ENCODE measurements around the gene CD7. TPM values are rescaled to one million over a fixed set of nuclear protein-coding genes. Genes with fewer than 3 reads are reported as not detected.

CD7 gene
- polyA plus RNA-seq, 1 donor from 2014 or later = not detected

GRCh38 chr17:82270651-82271050 is 46.8 kb downstream of the CD7 start:
- Histone ChIP-seq H3K4me3 (ENCODE audit: low read length) (no peak overlapping the region), H3K79me2 (replicated peaks; ENCODE audit: insufficient read depth, low read length) (peaks cover 68% of the 10 kb centered on the region), H3K27ac (ENCODE audit: low read length) (no peak overlapping the region), H3K27me3 (ENCODE audit: insufficient read depth, low read depth, low read length) (no peaks in the 10 kb centered on the region), H3K36me3 (ENCODE audit: insufficient read depth, low read length) (no peaks in the 10 kb centered on the region), H3K9me3 (ENCODE audit: low read length) (no peaks in the 10 kb centered on the region), H4K20me1 (ENCODE audit: insufficient read depth) (peaks cover 47% of the 10 kb centered on the region), H3K9ac (ENCODE audit: low read length) (no peak overlapping the region), H2AFZ (ENCODE audit: low read depth, low read length) (no peak overlapping the region), H3K9me2 (ENCODE audit: insufficient read depth, low read length) (no peaks in the 10 kb centered on the region), H3K4me2 (ENCODE audit: low read length) (no peak overlapping the region), H3F3A (ENCODE audit: insufficient read depth, low read length, poor library complexity, severe bottlenecking) (no peaks in the 10 kb centered on the region)
- TF ChIP-seq EZH2 (IDR thresholded peaks at IDR 0.05; ENCODE audit: borderline replicate concordance, insufficient read depth, low read length, poor library complexity, severe bottlenecking) (no peak), RAD21 (conservative IDR thresholded peaks at IDR 0.05) (no peak), MXI1 (conservative IDR thresholded peaks at IDR 0.05; ENCODE audit: poor library complexity, severe bottlenecking) (no peak), EP300 (conservative IDR thresholded peaks at IDR 0.05; ENCODE audit: poor library complexity, severe bottlenecking) (no peak), TAF1 (IDR thresholded peaks at IDR 0.05; ENCODE audit: low read depth) (no peak), CTCF (IDR thresholded peaks at IDR 0.05; ENCODE audit: poor library complexity, severe bottlenecking) (no peak), POLR2AphosphoS5 (IDR thresholded peaks at IDR 0.05) (no peak), SMC3 (conservative IDR thresholded peaks at IDR 0.05; ENCODE audit: poor library complexity) (no peak)

DNA sequence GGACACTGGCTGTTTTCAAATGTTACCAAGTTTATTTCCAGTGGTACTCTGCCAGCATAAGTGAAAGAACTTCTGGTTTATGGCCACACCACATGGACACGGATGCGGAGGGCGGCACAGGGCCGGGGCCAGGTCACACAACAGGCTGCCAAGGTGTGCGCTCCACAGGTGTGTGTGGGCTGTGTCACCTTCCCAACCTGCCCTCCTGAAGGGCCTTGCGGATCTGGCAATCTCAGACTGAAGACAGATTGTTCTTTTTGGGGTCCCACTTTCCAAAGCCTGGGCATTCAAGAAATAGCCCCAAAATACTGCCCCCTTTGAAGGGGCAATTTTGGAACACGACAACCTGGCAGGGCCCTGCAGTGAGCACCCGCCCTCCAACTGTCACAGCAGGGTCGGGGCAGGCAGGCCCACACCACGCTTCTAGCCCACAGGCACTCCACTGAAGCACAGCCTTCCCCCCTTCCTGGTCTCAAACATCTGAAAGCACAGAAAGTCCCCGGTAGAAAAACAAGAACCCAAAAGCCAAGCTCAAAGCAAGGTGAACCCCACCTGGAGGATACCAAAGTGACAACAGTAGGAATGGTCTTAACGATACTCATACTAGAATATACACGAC is 47.4 kb downstream of the CD7 start:
- Histone ChIP-seq H3K4me2 (ENCODE audit: low read length) (no peak overlapping the region), H3K9me2 (ENCODE audit: insufficient read depth, low read length) (no peaks in the 10 kb centered on the region), H3K36me3 (ENCODE audit: insufficient read depth, low read length) (no peaks in the 10 kb centered on the region), H3K79me2 (replicated peaks; ENCODE audit: insufficient read depth, low read length) (peaks cover 70% of the 10 kb centered on the region), H3F3A (ENCODE audit: insufficient read depth, low read length, poor library complexity, severe bottlenecking) (no peaks in the 10 kb centered on the region), H3K9me3 (ENCODE audit: low read length) (no peaks in the 10 kb centered on the region), H3K4me3 (ENCODE audit: low read length) (no peak overlapping the region), H3K27ac (ENCODE audit: low read length) (no peak overlapping the region), H4K20me1 (ENCODE audit: insufficient read depth) (peaks cover 47% of the 10 kb centered on the region), H3K9ac (ENCODE audit: low read length) (no peak overlapping the region), H3K27me3 (ENCODE audit: insufficient read depth, low read depth, low read length) (no peaks in the 10 kb centered on the region), H2AFZ (ENCODE audit: low read depth, low read length) (no peak overlapping the region)
- TF ChIP-seq RAD21 (conservative IDR thresholded peaks at IDR 0.05) (no peak), EZH2 (IDR thresholded peaks at IDR 0.05; ENCODE audit: borderline replicate concordance, insufficient read depth, low read length, poor library complexity, severe bottlenecking) (no peak), POLR2AphosphoS5 (IDR thresholded peaks at IDR 0.05) (no peak)

DNA sequence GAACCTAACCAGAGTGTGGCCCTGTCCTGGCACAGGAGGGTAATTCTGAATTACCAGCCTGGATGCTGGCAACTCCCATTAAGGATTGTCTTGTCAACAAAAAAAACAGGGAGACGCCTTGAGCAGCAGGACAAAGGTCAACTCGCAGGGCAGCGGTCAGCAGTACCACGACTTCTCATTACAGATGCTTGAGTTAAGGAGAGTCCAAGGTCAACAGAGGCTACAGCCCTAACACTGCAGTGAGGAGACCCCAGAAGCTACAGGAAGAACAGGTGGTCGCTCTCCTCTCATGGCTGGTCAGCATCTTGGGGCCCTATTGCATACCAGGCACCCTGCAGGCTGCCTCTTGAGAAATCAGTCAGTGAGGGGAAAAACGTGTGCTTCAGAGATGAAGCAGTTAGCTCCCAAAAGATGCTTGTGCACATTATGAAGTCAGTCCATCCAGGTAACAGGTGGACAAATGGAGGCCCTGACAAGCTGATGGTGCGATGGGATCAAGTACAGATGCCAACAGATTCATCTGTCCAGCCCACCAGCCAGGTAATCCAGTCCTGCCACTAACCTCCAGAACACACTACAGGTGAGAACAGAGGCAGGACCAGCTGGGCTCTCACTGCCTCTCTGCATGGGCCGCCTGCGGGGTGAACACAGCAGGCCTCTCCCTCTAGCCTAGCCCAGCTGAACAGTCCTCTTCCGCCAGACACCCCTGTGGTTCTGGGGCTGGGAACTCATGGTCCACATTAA is 48.1 kb downstream of the CD7 start:
- Histone ChIP-seq H3K9me2 (ENCODE audit: insufficient read depth, low read length) (no peaks in the 10 kb centered on the region), H4K20me1 (ENCODE audit: insufficient read depth) (peaks cover 47% of the 10 kb centered on the region), H2AFZ (ENCODE audit: low read depth, low read length) (no peak overlapping the region), H3F3A (ENCODE audit: insufficient read depth, low read length, poor library complexity, severe bottlenecking) (no peaks in the 10 kb centered on the region), H3K27ac (ENCODE audit: low read length) (no peak overlapping the region), H3K36me3 (ENCODE audit: insufficient read depth, low read length) (peaks cover 2% of the 10 kb centered on the region), H3K9me3 (ENCODE audit: low read length) (no peaks in the 10 kb centered on the region), H3K27me3 (ENCODE audit: insufficient read depth, low read depth, low read length) (no peaks in the 10 kb centered on the region), H3K4me2 (ENCODE audit: low read length) (no peak overlapping the region), H3K79me2 (replicated peaks; ENCODE audit: insufficient read depth, low read length) (peaks cover 70% of the 10 kb centered on the region), H3K9ac (ENCODE audit: low read length) (no peak overlapping the region), H3K4me3 (ENCODE audit: low read length) (no peak overlapping the region)
- TF ChIP-seq EP300 (conservative IDR thresholded peaks at IDR 0.05; ENCODE audit: poor library complexity, severe bottlenecking) = no peak
- no peak for TF ChIP-seq MXI1 (conservative IDR thresholded peaks at IDR 0.05; ENCODE audit: poor library complexity, severe bottlenecking)
- TF ChIP-seq TAF1 (IDR thresholded peaks at IDR 0.05; ENCODE audit: low read depth) = no peak
- no peak for TF ChIP-seq SMC3 (conservative IDR thresholded peaks at IDR 0.05; ENCODE audit: poor library complexity)
- TF ChIP-seq CTCF (IDR thresholded peaks at IDR 0.05; ENCODE audit: poor library complexity, severe bottlenecking) = no peak
- no peak for TF ChIP-seq POLR2AphosphoS5 (IDR thresholded peaks at IDR 0.05)
- TF ChIP-seq, protein P1, sequence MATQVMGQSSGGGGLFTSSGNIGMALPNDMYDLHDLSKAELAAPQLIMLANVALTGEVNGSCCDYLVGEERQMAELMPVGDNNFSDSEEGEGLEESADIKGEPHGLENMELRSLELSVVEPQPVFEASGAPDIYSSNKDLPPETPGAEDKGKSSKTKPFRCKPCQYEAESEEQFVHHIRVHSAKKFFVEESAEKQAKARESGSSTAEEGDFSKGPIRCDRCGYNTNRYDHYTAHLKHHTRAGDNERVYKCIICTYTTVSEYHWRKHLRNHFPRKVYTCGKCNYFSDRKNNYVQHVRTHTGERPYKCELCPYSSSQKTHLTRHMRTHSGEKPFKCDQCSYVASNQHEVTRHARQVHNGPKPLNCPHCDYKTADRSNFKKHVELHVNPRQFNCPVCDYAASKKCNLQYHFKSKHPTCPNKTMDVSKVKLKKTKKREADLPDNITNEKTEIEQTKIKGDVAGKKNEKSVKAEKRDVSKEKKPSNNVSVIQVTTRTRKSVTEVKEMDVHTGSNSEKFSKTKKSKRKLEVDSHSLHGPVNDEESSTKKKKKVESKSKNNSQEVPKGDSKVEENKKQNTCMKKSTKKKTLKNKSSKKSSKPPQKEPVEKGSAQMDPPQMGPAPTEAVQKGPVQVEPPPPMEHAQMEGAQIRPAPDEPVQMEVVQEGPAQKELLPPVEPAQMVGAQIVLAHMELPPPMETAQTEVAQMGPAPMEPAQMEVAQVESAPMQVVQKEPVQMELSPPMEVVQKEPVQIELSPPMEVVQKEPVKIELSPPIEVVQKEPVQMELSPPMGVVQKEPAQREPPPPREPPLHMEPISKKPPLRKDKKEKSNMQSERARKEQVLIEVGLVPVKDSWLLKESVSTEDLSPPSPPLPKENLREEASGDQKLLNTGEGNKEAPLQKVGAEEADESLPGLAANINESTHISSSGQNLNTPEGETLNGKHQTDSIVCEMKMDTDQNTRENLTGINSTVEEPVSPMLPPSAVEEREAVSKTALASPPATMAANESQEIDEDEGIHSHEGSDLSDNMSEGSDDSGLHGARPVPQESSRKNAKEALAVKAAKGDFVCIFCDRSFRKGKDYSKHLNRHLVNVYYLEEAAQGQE (IDR thresholded peaks at IDR 0.05; ENCODE audit: borderline replicate concordance) = no peak
